HepG2 (cell line): ENCODE results near the gene S100Z. TPM values are rescaled to one million over a fixed set of nuclear protein-coding genes. Genes with fewer than 3 reads are reported as not detected.

Experiments used
- ATRX ChIP-seq: sonication (generic); formaldehyde crosslinking; IDR thresholded peaks from 2 replicates; pipeline ENCODE4 v1.4.0; 2020; ENCODE audit warnings: missing genetic modification reagents, borderline replicate concordance
- CHCHD3 ChIP-seq: sonication (generic); formaldehyde crosslinking; IDR thresholded peaks from 2 replicates; pipeline ENCODE4 v1.8.0; 2022; ENCODE audit warnings: mild to moderate bottlenecking, missing genetic modification reagents, moderate library complexity
- DMAP1 ChIP-seq: IDR thresholded peaks from 2 replicates; pipeline ENCODE4 v1.6.1; 2016
- ESRRA ChIP-seq: sonication (generic); formaldehyde crosslinking; IDR thresholded peaks from 2 replicates; pipeline ENCODE4 v1.5.1; 2020; ENCODE audit warnings: mild to moderate bottlenecking, low read depth, missing genetic modification reagents
- FOXK1 ChIP-seq: sonication (generic); formaldehyde crosslinking; IDR thresholded peaks from 2 replicates; pipeline ENCODE4 v1.4.0; 2020; ENCODE audit warnings: low read depth, missing genetic modification reagents, borderline replicate concordance
- FOXM1 ChIP-seq: sonication (generic); formaldehyde crosslinking; IDR thresholded peaks from 2 replicates; pipeline ENCODE4 v1.5.0; 2020; ENCODE audit warnings: missing genetic modification reagents
- GABPA ChIP-seq, 2 experiments: IDR thresholded peaks; 2 replicates each; pipeline ENCODE4 v1.6.1; 2011 to 2016; ENCODE audit warnings: low read depth in 2 of 2, low read length in 1 of 2, missing biosample characterization in 1 of 2, missing genetic modification characterization in 1 of 2
- GTF3A ChIP-seq: sonication (generic); formaldehyde crosslinking; conservative IDR thresholded peaks from 2 replicates; pipeline ENCODE4 v1.4.0; 2020; ENCODE audit warnings: mild to moderate bottlenecking, missing genetic modification reagents
- HDAC2 ChIP-seq: sonication (generic); formaldehyde crosslinking; IDR thresholded peaks from 2 replicates; pipeline ENCODE4 v1.4.0; 2020; ENCODE audit warnings: missing genetic modification reagents
- KLF9 ChIP-seq: IDR thresholded peaks from 2 replicates; pipeline ENCODE4 v1.6.1; 2016; ENCODE audit warnings: low read depth
- MATR3 ChIP-seq: sonication (generic); formaldehyde crosslinking; IDR thresholded peaks from 2 replicates; pipeline ENCODE4 v1.4.0; 2020; ENCODE audit warnings: missing genetic modification reagents
- MBNL3 ChIP-seq: fragments of 250-450 bp; sonication (Bioruptor Pico); conservative IDR thresholded peaks from 2 replicates; pipeline ENCODE4 v1.8.0; 2022; ENCODE audit warnings: mild to moderate bottlenecking, inconsistent platforms
- NR3C1 ChIP-seq: sonication (generic); formaldehyde crosslinking; IDR thresholded peaks from 2 replicates; pipeline ENCODE4 v1.4.0; 2020; ENCODE audit warnings: missing genetic modification reagents
- PHF5A ChIP-seq: IDR thresholded peaks from one replicate; pipeline ENCODE4 v1.6.1; 2018; ENCODE audit warnings: low read depth, missing genetic modification reagents; ENCODE audit not compliant: unreplicated experiment
- SMARCE1 ChIP-seq: fragments of 450-650 bp; IDR thresholded peaks from 2 replicates; pipeline ENCODE4 v1.6.1; 2017; ENCODE audit warnings: borderline replicate concordance
- SP4 ChIP-seq: sonication (generic); formaldehyde crosslinking; IDR thresholded peaks from 2 replicates; pipeline ENCODE4 v1.8.1; 2023; ENCODE audit warnings: mild to moderate bottlenecking, missing genetic modification reagents
- STAT5B ChIP-seq: sonication (generic); formaldehyde crosslinking; IDR thresholded peaks from 2 replicates; pipeline ENCODE4 v1.4.0; 2020; ENCODE audit warnings: missing genetic modification reagents
- TFDP1 ChIP-seq: IDR thresholded peaks from 2 replicates; pipeline ENCODE4 v1.6.1; 2016; ENCODE audit warnings: missing compliant biosample characterization, missing genetic modification reagents, borderline replicate concordance
- XBP1 ChIP-seq: sonication (generic); formaldehyde crosslinking; IDR thresholded peaks from 2 replicates; pipeline ENCODE4 v1.5.0; 2020; ENCODE audit warnings: missing genetic modification reagents
- ZBTB21 ChIP-seq: sonication (generic); formaldehyde crosslinking; IDR thresholded peaks from 2 replicates; pipeline ENCODE4 v1.4.0; 2020; ENCODE audit warnings: missing genetic modification reagents
- ZFAT ChIP-seq: sonication (generic); formaldehyde crosslinking; conservative IDR thresholded peaks from 2 replicates; pipeline ENCODE4 v1.8.1; 2023; ENCODE audit warnings: missing genetic modification reagents, inconsistent platforms
- ZMYM2 ChIP-seq: sonication (generic); formaldehyde crosslinking; IDR thresholded peaks from 2 replicates; pipeline ENCODE4 v1.8.0; 2022; ENCODE audit warnings: mild to moderate bottlenecking, missing genetic modification reagents
- ZNF10 ChIP-seq: sonication (generic); formaldehyde crosslinking; IDR thresholded peaks from 2 replicates; pipeline ENCODE4 v1.4.0; 2020; ENCODE audit warnings: mild to moderate bottlenecking, low read depth, missing genetic modification reagents, borderline replicate concordance
- ZNF382 ChIP-seq: sonication (generic); formaldehyde crosslinking; IDR thresholded peaks from 2 replicates; pipeline ENCODE4 v1.5.0; 2020; ENCODE audit warnings: missing genetic modification reagents, mild to moderate bottlenecking, borderline replicate concordance
- ZNF580 ChIP-seq: IDR thresholded peaks from 2 replicates; pipeline ENCODE4 v1.6.1; 2016; ENCODE audit warnings: low read depth, borderline replicate concordance
- ZNF605 ChIP-seq: sonication (generic); formaldehyde crosslinking; IDR thresholded peaks from 2 replicates; pipeline ENCODE4 v1.8.0; 2022; ENCODE audit warnings: mild to moderate bottlenecking, missing genetic modification reagents
- ZNF773 ChIP-seq: sonication (generic); formaldehyde crosslinking; IDR thresholded peaks from 2 replicates; pipeline ENCODE4 v1.4.0; 2020; ENCODE audit warnings: missing genetic modification reagents, borderline replicate concordance
- ZNF792 ChIP-seq: IDR thresholded peaks from 2 replicates; pipeline ENCODE4 v1.6.1; 2016
- polyA plus RNA-seq, 8 experiments: library from polyadenylated mRNA; depleted of rRNA in 3 of 8; stranded (reverse) in 7 of 8; unstranded in 1 of 8; fragments of >200 nt; fragmentation: Illumina TruSeq in 4 of 8; extraction: Trizol in 4 of 8; gene quantifications; 2 replicates each; pipeline versions ENCODE4 v1.2.1 to v1.2.3, GENCODE V29; 2011 to 2016; ENCODE audit warnings: low read depth in 4 of 8, missing spikeins in 1 of 8, mixed read lengths in 1 of 8; ENCODE audit not compliant: insufficient read depth in 1 of 8
- total RNA-seq, 5 experiments: library from RNA; depleted of rRNA; stranded (reverse); fragments of >200 nt; fragmentation: Illumina TruSeq; extraction: Trizol; gene quantifications; 2 replicates each; pipeline ENCODE4 v1.2.3, GENCODE V29; 2016; ENCODE audit warnings: low read depth in 1 of 5
- TF ChIP-seq, protein P1 (sequence below): sonication (generic); formaldehyde crosslinking; IDR thresholded peaks from 2 replicates; pipeline ENCODE4 v1.4.0; 2020; ENCODE audit warnings: missing genetic modification reagents, borderline replicate concordance

The S100Z gene
- total and polyA plus RNA-seq, 2 of the 13 experiments (the other 11 are each of a cell fraction or from before 2014, with no cell fraction given) = 0.22 TPM; not detected in 1

DNA sequence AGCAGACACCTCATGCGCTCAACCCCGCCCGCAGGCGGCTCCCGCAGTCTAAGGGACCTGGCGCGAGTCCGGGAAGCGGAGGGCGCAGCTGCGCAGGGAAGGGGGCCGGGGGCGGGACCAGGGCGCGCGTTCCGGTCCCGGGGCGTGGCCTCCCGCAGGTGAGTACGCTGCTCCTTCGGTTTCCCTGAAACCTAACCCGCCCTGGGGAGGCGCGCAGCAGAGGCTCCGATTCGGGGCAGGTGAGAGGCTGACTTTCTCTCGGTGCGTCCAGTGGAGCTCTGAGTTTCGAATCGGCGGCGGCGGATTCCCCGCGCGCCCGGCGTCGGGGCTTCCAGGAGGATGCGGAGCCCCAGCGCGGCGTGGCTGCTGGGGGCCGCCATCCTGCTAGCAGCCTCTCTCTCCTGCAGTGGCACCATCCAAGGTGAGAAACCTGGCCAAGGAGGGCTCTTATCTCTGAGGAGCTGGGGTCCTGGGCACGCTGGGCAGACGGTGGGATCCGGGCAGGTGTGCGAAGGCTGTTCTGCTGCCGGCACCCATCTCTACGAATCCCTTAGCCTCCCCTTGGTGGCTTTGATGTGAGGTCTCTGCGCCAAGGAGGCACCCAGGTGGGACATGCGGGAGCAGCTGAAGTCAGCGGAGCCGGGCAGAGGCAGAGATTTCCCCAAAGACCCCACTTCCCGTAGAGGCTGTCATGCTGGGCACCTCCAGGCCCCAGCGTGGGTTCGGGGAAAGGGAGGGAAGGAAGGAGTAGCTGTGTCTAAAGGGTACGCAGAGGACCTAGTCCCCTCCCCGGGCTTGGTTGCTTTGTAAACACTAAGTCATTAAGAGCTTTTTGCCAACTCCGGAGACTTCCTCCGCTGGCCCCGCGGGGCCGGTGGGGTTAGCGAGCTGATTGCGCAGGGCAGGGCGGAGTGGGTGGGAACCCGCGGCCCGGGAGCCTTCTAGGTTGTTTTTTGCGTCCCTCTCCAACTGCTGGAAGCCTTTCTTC is 30.7 kb upstream of the S100Z start, which contains the start of gene F2RL1 (continued):
- TF ChIP-seq SP4 (no peak), ZNF605 (0 out of 2 replicates have a peak, but pooled peaks have one; percentile 7), ZNF10 (CRISPR knock-in tag) (no peak), PHF5A (CRISPR knock-in tag) (no peak), FOXK1 (CRISPR knock-in tag) (peak; percentile 7; the same call in 1 of the 2 replicates), ZBTB21 (CRISPR knock-in tag) (no peak), NR3C1 (CRISPR knock-in tag) (no peak), ESRRA (CRISPR knock-in tag) (no peak), ZNF580 (peak; percentile 25; the same call in 1 of the 2 replicates), KLF9 (CRISPR knock-in tag) (no peak), HDAC2 (no peak), SMARCE1 (no peak), MBNL3 (CRISPR knock-in tag) (no peak), STAT5B (CRISPR knock-in tag) (no peak), ZNF382 (CRISPR knock-in tag) (no peak), ATRX (CRISPR knock-in tag) (no peak), MATR3 (CRISPR knock-in tag) (no peak), ZNF792 (0 out of 2 replicates have a peak, but pooled peaks have one; percentile 44), FOXM1 (CRISPR knock-in tag) (no peak), GABPA (IDR thresholded peaks at IDR 0.05; ENCODE audit: low read depth, low read length) (no peak), GABPA (CRISPR knock-in tag; IDR thresholded peaks at IDR 0.05; ENCODE audit: low read depth) (no peak), TFDP1 (CRISPR knock-in tag) (peak; percentile 51; the same call in 1 of the 2 replicates), GTF3A (no peak), ZFAT (CRISPR knock-in tag) (no peak; the same call in 1 of the 2 replicates), DMAP1 (CRISPR knock-in tag) (peak; percentile 57; the same call in 1 of the 2 replicates), ZNF773 (CRISPR knock-in tag) (no peak), XBP1 (no peak), ZMYM2 (CRISPR knock-in tag) (no peak), CHCHD3 (no peak)
- TF ChIP-seq, protein P1, sequence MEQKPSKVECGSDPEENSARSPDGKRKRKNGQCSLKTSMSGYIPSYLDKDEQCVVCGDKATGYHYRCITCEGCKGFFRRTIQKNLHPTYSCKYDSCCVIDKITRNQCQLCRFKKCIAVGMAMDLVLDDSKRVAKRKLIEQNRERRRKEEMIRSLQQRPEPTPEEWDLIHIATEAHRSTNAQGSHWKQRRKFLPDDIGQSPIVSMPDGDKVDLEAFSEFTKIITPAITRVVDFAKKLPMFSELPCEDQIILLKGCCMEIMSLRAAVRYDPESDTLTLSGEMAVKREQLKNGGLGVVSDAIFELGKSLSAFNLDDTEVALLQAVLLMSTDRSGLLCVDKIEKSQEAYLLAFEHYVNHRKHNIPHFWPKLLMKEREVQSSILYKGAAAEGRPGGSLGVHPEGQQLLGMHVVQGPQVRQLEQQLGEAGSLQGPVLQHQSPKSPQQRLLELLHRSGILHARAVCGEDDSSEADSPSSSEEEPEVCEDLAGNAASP (CRISPR knock-in tag) = no peak
